HG03520 (cell line): Measurements from ENCODE around the gene TGFA.
"Not testable (repeated sequence)": the region's sequence is repeated elsewhere in the genome, so short reads cannot be mapped to it uniquely, and the experiment has no call there.

Source experiments
- ATAC-seq: cut with Tn5 transposase; IDR thresholded peaks from one replicate; pipeline ENCODE4 v1.9.1; 2021; ENCODE audit warnings: mild to moderate bottlenecking, moderate library complexity; ENCODE audit not compliant: unreplicated experiment

TGFA gene

GRCh38 chr2:70467237-70467636, 86.4 kb downstream of the TGFA start:
- ATAC-seq, result no peak

GRCh38 chr2:70466647-70467046, 87.0 kb downstream of the TGFA start:
- ATAC-seq, result not testable (repeated sequence)

DNA sequence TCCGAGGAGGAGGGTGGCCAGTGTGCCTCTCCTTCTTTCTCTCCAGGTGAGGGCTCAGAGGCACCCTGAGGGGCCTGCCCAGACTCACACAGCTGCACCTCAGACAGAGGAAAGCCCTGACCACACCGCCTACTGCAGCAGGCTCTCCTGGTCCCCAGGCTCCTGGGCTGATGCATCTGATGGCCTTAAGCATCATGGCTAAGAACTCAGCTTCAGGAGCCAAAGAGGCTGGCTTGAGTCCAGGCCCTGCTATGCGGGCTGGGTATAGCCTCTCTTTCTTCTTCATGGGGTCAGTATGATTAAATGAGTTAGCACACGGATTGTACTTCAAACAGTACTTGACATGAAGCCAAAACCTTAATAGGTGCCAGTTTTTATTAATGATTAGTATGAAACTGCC, 89.6 kb downstream of the TGFA start:
- no peak for ATAC-seq

DNA sequence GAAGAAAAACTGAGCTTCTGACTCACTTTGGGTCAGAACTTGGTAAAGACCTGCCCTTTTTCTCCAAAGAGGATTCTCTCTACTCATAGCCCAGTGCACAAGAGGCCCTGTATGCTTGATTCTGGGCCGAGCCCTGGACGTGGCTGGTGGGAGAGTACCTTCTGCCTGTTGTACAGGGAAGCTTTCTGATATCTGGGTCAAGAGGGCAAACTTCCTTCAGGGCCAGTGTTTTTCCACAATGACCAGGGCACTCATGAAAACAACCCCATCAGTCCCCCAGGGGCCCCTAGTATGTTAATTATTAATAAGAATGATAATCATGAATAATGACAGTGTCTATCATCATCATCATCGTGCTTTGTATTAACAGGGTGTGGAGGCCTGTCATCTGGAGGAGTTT, 90.0 kb downstream of the TGFA start:
- ATAC-seq, result no peak

- ATAC-seq, result no peak
Measured at GRCh38 chr2:70461981-70462876, 91.4 kb downstream of the TGFA start.

DNA sequence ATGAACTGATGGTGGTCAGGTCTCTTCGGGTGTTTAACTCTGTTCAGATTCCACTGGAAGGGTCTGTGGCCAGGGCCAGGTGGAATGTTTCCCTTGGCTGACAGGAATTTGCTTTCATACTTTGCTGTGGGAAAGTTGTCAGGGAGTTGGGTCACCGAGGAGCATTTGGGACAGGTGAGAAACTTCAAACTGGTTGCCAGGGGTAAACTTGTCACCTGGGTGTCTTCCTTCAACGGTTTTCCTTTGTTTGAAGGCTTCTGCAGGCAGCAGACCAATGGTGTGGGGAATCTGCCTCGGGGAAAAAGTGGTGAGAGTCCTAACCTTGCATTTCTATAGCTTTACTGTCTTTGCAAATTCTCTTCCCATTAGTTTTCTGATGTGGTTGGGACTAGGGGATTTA, 92.2 kb downstream of the TGFA start:
- ATAC-seq, result no peak

- no peak for ATAC-seq
Measured at GRCh38 chr2:70460333-70460732, 93.3 kb downstream of the TGFA start.

- ATAC-seq, result no peak
Measured at GRCh38 chr2:70458661-70459060, 95.0 kb downstream of the TGFA start.

DNA sequence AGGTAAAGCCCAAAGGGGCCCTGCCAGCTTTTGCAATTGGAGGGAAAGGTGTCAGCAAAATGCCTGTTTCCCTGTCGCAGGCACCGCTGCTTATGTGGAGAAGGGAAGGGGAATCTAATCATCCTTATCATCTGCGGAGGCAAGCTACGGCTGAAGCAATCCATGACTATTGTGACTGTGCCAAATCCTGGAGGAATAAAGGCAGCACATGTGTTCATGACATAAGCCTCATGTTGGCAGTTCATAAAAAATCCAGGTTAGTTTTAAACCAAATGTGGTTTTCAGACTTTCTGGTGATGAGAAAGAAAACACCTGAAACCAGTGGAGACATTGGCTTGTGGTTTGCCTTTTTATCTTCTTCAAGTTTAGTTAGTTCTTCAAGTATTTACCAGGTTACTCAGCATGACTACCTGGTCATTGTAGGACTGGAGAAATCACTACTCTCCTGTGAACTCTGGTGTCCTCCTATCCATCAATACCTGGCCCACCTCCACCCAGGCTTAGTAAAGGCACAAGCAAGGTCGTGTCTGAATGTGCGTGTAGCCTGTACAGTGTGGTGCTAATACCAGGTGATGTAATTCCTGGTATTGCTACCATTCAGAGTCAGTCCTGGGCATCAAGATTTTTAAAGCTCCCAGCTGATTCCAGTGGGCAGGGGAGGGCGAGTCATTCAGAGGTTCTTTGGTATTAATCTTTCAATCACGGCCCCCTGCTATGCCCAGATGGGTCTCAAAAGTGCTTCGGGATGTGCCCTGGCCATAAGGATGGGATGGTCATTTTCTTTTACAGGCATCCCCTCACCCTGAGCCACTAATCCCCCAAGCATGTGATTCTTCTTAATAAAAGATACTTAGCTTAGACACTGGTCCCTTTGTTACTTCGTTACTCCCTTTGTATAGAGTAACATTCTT, 96.8 kb downstream of the TGFA start:
- ATAC-seq, result no peak

DNA sequence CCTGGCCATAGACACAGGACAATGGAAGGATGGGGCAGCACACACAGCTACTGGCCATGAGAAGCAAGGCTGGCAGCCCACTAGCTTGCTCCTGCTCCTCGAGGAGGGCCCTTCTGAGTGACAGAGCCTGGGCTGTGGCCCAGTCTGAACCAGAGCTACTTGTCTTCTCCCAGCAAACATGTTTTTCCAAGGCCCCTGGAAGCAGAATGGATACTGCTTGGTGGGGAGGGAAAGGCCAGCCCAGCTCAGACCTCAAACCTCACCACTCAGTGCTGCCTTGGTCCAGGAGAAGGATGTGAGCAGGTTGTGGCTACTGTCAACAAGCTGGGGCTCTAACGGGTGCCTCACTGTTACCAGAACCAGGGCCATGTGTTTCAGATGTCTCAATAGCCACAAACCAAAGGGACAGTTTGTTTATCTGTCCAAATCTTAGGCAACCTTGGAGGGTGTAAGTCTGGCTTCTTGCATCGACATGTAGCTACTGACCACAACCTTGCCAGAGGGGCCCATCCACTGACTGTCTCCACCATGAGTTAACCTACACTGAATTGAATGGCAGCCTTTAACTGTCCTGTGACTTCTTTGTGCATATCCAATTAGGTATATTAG, 98.6 kb downstream of the TGFA start:
- no peak for ATAC-seq

DNA sequence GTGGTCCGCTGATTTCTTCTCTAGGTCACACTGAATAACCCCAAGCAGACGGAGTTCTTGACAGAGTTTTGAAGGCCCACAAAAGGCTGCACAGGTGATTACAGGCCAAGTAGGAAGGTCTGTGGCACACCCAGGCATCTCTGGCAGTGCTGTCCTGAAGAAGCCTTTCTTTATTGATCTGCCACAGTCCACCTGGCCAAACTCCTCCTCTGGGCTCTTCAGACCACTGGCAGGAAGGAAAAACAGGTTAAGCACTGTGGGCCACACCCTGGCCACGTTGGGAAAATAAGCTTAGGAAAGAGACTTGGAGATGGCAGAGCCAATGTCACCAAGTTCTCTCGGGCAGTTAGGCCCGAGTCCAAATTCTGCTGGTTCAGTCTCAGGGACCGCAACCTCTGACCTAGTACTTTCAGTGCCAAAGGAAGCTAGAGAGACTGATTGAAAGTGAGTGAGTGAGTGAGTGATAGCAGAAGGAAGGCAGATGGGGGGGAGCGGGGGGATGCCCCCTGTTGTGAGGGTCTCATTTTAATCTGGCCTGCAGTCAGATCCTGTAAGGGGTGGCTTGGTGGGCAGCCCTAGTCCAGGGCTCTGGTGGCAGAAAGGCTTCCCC, 102.9 kb downstream of the TGFA start:
- ATAC-seq, result no peak

- ATAC-seq, result no peak
Measured at GRCh38 chr2:70448041-70448440, 105.6 kb downstream of the TGFA start.

GRCh38 chr2:70443726-70444125, 109.9 kb downstream of the TGFA start:
- no peak for ATAC-seq

DNA sequence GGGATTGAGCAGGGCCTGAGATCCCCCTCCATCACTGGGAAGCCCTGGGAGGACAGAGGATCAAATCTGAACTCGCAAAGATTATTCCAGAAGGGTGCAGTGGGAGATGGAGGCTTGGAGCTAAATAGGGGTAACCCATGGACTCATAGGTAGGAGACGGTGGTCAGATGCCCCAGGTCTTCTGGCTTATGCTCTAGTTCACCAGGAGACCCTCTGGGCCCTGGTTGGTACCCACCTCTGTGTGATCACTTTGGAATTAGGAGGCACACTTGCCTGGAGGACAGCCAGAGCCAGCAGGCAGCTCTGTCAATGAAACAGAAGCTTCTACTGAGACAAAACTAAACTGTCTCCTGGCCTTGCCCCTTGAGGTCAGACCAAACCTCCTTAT, 110.6 kb downstream of the TGFA start:
- no peak for ATAC-seq

DNA sequence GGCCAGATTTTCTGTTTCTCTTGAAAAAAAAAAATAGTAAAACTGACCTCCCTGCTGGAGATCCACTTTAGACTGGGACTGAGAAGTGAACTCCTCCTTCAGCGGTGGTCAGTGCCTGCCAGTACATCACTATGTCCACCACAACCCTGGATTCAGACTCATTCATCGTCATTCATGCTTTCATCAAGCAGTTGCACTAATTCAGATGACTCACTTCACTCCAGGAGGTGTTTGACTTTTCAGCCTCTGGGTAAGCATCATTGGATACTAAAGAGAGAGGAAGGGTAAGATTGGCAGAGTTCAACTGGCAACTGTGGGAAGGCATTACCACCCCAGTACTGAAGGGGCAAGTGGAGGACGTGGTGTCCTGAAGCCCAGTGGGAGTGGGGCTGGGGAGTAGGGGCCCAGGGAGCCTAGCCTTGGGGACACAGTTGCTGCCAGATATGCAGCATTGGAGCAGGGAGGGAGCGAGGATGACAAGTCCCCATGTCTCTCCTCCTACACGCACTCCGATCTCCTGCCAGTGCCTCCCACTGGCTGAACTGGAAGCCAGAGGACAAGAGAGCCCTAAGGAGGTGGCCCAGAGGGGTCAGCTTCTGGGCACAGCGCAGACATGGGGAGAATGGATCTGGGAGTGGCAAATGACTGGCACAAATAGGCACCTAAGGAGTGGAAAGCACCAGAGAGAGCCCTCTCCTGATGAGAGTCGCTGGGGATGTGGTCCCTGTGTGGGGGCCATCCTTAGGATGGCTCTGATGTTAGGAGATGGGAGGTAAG, 111.1 kb downstream of the TGFA start:
- no peak for ATAC-seq

DNA sequence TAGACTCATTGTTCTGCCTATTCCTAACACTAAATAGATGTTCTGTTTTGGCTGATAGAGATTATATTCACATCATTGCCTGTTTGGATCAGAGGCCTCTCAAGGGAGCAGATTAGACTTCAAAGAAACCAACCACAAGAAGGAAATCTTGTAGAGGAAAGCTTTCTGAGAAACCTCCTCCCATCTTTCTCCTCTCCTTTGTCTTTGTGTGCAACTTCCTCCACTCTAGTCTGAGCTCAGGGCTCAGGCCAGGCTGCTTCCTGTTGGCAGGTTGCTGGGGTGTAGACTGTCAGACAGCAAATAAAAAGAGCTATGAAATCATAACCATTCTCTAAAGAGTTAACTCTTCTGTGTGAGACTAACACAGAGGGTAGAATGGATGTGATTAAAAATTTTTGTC, 113.0 kb downstream of the TGFA start:
- no peak for ATAC-seq

GRCh38 chr2:70435138-70435537, 118.5 kb downstream of the TGFA start:
- ATAC-seq, result no peak

- ATAC-seq, result no peak
Measured at GRCh38 chr2:70433315-70433714, 120.3 kb downstream of the TGFA start.

DNA sequence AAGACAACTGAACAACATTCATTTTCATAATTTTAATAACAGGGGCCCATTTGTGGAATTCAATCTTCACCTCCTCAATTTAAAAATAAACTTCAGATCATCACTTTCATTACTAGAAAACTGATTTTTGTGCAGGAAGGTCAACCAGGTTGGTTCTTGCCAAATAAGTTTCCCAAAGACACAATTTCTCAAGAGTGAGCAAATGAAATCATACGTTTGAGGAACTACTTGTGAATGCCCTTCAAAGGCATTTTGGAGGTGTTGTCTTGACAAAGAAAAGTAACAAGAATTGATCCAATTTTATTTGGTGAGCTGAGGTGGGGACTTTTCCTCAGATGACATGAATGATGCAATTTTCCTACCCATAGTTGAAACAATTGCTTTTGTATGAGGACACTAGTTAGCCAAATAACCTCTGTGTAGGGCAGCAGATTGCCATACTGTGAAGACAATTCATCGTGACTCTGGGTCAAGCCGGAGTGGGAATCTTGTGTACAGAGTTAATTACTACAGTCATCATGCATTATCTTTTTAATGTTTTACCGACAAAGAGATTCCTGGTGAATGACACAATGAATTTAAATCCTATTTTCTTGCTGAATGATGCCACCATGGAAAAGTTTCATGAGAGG, 121.8 kb downstream of the TGFA start:
- no peak for ATAC-seq

DNA sequence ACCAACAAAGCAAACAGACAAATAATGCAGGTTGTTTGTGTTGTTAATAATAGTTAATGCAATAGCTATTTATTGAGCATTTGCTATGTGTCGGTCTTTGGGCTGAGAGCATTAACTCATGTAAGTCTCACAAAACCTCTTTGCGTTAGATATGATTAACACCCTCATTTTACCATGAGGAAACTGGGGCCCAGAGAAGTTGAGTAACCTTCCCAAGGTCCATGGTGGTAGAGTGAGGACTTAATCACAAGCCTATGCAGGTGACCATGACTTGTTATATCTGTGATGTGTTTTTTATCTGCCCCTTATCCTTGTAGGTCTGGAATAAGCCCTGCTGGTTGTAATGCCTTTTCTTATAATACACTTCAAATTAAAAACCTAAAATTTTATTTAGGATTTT, 127.3 kb downstream of the TGFA start:
- ATAC-seq, result no peak
